ENCODE results near the gene ARMC5.

The ARMC5 gene

GRCh38 chr16:31427441-31428278, 31.6 kb upstream of the ARMC5 start:
- no peak for ATAC-seq (ENCODE audit: insufficient read depth, low read depth)
- no peak overlapping the region for H3K9ac ChIP-seq (ENCODE audit: low read depth, low read length)
- no peaks in the 10 kb centered on the region for H4K20me1 ChIP-seq (ENCODE audit: insufficient read depth, low read length)
- no peak overlapping the region for H3K4me2 ChIP-seq (ENCODE audit: insufficient read depth, low read length)
- DNase-seq: no peak
- no peak overlapping the region for H2AFZ ChIP-seq (ENCODE audit: low read depth, low read length)
- H3K9me3 ChIP-seq (ENCODE audit: insufficient read depth, low read length, severe bottlenecking): no peaks in the 10 kb centered on the region
- no peaks in the 10 kb centered on the region for H3K4me1 ChIP-seq (ENCODE audit: insufficient read depth, low read length)
- TF ChIP-seq EZH2 (IDR thresholded peaks at IDR 0.05; ENCODE audit: borderline replicate concordance, low read depth, low read length, severe bottlenecking) (no peak), CTCF (IDR thresholded peaks at IDR 0.05; ENCODE audit: borderline replicate concordance, extremely low read depth, low read length, poor library complexity, severe bottlenecking) (no peak)
- no peak overlapping the region for H3K27ac ChIP-seq (ENCODE audit: low read length)
- H3K79me2 ChIP-seq (ENCODE audit: insufficient read depth, low read length): no peaks in the 10 kb centered on the region
- no peaks in the 10 kb centered on the region for H3K36me3 ChIP-seq (ENCODE audit: insufficient read depth, low read length)
- H3K27me3 ChIP-seq (ENCODE audit: insufficient read depth, low read length, poor library complexity): peaks cover 3% of the 10 kb centered on the region
- no peak overlapping the region for H3K4me3 ChIP-seq (ENCODE audit: low read depth in 1 of 2, low read length in 2 of 2)

DNA sequence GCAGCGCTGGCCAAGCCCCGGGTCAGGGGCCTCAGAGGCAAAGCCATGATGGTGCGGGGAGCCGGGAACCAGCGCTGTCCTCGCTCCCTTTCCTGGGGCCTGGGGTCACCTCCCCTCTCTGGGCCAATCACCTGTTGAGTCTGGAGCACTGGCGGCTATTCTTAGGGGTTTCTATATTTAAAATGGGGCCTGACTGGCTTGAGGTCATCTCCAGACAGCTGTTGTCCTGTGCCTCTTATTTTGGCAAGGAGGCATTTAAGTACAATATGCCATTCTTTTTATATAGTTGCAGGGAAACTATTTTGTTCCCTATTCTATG, 31.1 kb upstream of the ARMC5 start, which contains the start of gene COX6A2:
COX6A2 (minus strand) TSS at position 82 of the 319 bp plus-strand sequence; CDS start at position 47, 35 bp downstream.
- H3K27ac ChIP-seq (ENCODE audit: low read length): no peak within 1 kb of the TSS
- H3K27me3 ChIP-seq (ENCODE audit: insufficient read depth, low read length, poor library complexity): peaks cover 3% of the 10 kb centered on the region
- H3K4me3 ChIP-seq (ENCODE audit: low read depth in 1 of 2, low read length in 2 of 2): no peak within 1 kb of the TSS
- TF ChIP-seq EZH2 (IDR thresholded peaks at IDR 0.05; ENCODE audit: borderline replicate concordance, low read depth, low read length, severe bottlenecking) (no peak), CTCF (IDR thresholded peaks at IDR 0.05; ENCODE audit: borderline replicate concordance, extremely low read depth, low read length, poor library complexity, severe bottlenecking) (no peak)
- H3K79me2 ChIP-seq (ENCODE audit: insufficient read depth, low read length): no peaks in the 10 kb centered on the region
- no peaks in the 10 kb centered on the region for H3K36me3 ChIP-seq (ENCODE audit: insufficient read depth, low read length)
- no peak within 1 kb of the TSS for H2AFZ ChIP-seq (ENCODE audit: low read depth, low read length)
- no peak for ATAC-seq (ENCODE audit: insufficient read depth, low read depth)
- H3K4me1 ChIP-seq (ENCODE audit: insufficient read depth, low read length): no peaks in the 10 kb centered on the region
- H3K9me3 ChIP-seq (ENCODE audit: insufficient read depth, low read length, severe bottlenecking): no peaks in the 10 kb centered on the region
- no peak within 1 kb of the TSS for H3K4me2 ChIP-seq (ENCODE audit: insufficient read depth, low read length)
- no peak for DNase-seq
- H3K9ac ChIP-seq (ENCODE audit: low read depth, low read length): no peak within 1 kb of the TSS
- H4K20me1 ChIP-seq (ENCODE audit: insufficient read depth, low read length): no peaks in the 10 kb centered on the region

DNA sequence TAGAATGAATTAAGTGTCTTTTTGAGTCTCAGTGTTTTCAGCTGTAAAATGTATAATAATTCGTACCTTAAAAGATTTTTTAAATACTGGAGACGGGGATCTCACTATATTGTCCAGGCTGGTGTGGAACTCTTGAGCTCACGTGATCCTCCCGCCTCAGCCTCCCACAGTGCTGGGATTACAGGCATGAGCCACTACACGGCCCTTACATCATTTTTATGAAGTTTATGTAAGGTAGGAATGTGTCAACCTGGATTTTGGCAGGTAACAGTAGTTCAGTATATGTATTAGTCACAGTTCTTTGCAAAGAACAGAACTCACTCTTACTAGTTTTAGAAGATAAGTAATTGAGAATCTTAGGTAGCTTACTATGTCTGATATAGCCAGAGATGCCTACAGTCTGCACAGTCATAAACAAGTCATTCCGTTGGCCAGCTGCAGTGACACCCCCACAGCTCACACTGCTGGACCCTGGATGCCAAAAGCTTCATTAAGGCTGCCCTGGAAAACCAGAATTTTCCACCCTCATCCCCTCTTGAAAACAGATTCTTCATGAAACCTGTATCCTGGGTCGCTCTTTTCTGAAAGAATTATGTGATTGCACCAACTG, 30.6 kb upstream of the ARMC5 start:
- H3K36me3 ChIP-seq (ENCODE audit: insufficient read depth, low read length): no peaks in the 10 kb centered on the region
- no peaks in the 10 kb centered on the region for H3K4me1 ChIP-seq (ENCODE audit: insufficient read depth, low read length)
- no peak for TF ChIP-seq CTCF (IDR thresholded peaks at IDR 0.05; ENCODE audit: borderline replicate concordance, extremely low read depth, low read length, poor library complexity, severe bottlenecking)
- no peak for TF ChIP-seq EZH2 (IDR thresholded peaks at IDR 0.05; ENCODE audit: borderline replicate concordance, low read depth, low read length, severe bottlenecking)
- H3K79me2 ChIP-seq (ENCODE audit: insufficient read depth, low read length): no peaks in the 10 kb centered on the region
- no peaks in the 10 kb centered on the region for H4K20me1 ChIP-seq (ENCODE audit: insufficient read depth, low read length)
- ATAC-seq (ENCODE audit: insufficient read depth, low read depth) (no peak), DNase-seq (no peak)
- H3K27me3 ChIP-seq (ENCODE audit: insufficient read depth, low read length, poor library complexity): peaks cover 3% of the 10 kb centered on the region
- no peak overlapping the region for H3K9ac ChIP-seq (ENCODE audit: low read depth, low read length)
- H2AFZ ChIP-seq (ENCODE audit: low read depth, low read length): no peak overlapping the region
- no peak overlapping the region for H3K27ac ChIP-seq (ENCODE audit: low read length)
- no peaks in the 10 kb centered on the region for H3K9me3 ChIP-seq (ENCODE audit: insufficient read depth, low read length, severe bottlenecking)
- H3K4me2 ChIP-seq (ENCODE audit: insufficient read depth, low read length): no peak overlapping the region
- H3K4me3 ChIP-seq (ENCODE audit: low read depth in 1 of 2, low read length in 2 of 2): no peak overlapping the region
